Measurements from ENCODE around the gene PKHD1.

Gene PKHD1

DNA sequence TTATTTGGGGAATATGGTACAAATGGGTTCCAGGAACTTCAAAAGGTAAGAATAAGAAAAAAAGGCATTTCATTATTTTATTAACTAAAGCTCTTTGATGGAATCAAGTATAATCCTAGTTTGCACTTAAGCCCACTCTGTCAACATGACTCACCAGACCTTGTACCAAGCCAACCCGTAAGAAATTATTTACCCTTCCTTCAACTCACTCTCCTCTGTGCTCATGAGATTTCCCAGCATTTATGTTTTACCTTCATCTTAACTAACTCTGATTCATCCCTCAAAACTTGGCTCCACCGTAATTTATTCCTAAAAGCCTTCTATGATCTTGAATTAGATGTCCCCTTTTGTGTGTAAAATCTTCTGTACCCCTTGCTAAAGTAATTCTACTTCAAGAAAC lies 308.7 kb downstream of the PKHD1 start:
- DNase-seq, result no peak
- in situ Hi-C loops (cut with MboI; ENCODE audit: low pct_unique_long_range_greater_than_20kb, low sequenced_read_pairs), result no loop called here

DNA sequence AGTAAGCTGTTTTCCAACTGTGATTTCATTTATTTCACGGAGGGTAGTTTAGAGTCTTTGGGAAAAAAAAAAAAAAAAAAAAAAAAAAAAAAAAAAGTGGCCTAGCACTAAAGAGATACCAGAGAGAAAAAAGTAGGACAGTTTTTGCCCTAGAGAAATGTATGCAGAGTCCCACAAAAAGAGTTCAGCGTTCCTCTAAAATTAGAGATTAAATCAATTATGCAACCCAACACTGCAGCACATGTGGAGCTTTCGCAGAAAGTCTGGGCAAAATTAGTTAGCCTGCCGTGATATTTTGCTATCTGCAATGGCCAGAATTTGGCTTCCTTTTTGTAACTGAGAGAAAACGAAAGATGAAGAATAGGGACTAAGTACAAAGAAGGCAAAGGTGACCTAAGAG lies 309.8 kb downstream of the PKHD1 start:
- DNase-seq, result no peak
- in situ Hi-C loops (cut with MboI; ENCODE audit: low pct_unique_long_range_greater_than_20kb, low sequenced_read_pairs), result no loop called here

DNA sequence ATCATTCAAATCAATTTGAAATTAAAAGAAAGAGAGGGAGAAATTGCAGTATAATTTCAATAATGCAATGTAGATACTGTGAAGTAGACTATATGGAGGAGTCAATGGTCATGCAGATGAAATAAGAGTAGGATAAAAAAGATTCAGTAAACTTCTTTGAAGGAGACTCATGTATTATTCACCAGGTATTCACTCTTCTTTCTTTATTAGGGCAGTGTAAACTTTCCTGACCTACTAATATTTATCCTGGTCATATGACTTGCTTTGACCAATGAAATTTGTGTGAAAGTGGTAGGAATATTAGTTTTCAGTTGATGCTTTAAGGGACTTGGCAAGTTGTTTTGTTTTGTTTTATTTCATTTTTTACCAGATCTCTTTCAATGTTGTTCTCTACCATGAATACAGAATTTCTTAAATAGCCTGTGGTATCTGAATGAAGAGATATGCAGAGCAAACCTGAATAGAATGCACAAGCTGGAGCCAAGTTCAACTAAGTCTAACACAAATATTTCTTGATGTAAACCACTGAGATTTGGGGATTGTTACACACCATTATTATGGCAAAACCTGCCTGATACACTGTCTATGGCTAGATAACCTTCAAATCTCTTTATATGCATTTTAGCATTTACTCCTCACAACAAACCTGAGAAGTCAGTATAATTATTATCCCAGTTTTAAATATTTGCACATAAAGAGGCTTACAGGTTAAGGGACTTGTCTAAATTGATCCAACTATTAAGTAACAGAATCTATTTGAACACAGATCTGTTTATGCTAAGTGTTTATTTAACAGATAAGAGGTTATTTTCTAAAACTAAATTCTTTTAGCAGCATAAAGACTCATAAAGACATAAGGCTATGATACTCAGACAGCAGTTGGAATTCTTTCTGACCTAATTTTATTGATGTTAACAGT lies 311.2 kb downstream of the PKHD1 start:
- no peak for DNase-seq
- in situ Hi-C loops (cut with MboI; ENCODE audit: low pct_unique_long_range_greater_than_20kb, low sequenced_read_pairs), result no loop called here

DNA sequence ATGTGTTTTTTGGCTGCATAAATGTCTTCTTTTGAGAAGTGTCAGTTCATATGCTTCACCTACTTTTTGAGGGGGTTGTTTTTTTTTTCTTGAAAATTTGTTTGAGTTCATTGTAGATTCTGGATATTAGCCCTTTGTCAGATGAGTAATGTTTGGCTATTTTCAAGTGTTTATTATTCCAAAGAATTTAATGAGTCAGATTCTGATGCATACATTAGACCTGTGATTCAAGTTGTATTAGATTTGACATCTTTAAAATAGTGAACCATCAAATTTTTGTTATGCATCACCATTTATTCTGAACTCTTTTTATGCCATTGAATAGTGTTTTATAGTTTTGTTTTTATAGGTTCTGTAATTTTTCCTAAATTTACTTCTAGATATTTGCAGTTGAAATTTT lies 319.3 kb downstream of the PKHD1 start:
- DNase-seq, result no peak
- in situ Hi-C loops (cut with MboI; ENCODE audit: low pct_unique_long_range_greater_than_20kb, low sequenced_read_pairs), result no loop called here

DNA sequence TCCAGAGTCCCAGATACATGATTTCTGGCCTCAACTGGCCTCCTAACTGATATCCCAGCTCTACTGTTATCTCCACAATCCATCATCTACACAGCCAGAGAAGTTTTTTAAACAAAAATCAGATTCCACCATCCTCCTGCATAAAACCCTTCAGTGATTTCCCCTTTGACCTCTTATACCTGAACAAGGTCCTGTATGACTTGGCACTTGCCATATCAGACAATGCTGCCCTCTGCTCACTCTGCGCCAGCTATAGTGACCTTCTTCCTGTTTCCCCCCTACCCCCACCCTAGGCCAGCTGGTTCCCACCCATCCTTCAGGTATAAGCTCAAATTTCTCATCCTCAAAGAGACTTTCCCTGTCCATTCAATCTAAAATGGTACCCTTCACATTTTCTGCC lies 322.2 kb downstream of the PKHD1 start:
- no peak for DNase-seq
- in situ Hi-C loops (cut with MboI; ENCODE audit: low pct_unique_long_range_greater_than_20kb, low sequenced_read_pairs), result no loop called here

DNA sequence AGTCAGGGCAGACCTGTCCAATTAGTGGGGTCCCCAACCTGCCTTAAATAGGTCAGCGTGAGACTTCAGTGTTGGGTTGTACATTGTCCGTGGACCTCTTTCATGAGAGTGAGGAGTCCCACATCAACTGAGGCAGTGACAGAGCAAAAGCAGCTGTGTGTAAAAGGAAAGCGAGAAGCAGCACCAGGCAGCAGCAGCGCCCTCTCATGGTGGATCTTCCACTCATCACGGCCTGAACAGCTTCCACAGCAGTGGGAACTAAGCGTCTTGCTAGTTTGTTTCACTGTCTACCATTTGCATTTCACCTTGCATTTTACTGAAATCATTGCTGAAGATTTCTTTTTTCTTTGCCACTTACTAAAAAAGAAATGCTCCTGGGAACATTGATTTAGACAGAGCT lies 333.8 kb downstream of the PKHD1 start:
- DNase-seq, result peak; percentile 16
- in situ Hi-C loops (cut with MboI; ENCODE audit: low pct_unique_long_range_greater_than_20kb, low sequenced_read_pairs), result no loop called here

DNA sequence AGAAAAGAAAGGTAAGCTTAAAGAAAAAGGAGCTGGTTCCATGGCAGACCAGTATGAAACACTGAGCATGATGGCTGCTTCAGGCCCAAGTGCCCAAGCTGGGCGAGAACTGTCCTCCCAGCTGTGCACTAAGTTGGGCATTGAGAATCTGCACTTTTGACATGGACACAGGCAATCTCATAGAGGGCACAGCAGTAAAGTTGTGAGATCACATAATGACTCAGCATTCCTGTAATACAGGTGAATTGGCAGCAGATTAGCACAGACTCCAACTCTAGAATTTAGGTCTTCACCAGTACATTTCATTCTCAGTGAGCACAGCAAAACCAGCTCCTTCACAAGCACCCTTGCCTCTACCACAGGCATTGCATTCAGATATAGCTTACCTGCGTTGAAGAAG lies 343.4 kb downstream of the PKHD1 start:
- in situ Hi-C loops (cut with MboI; ENCODE audit: low pct_unique_long_range_greater_than_20kb, low sequenced_read_pairs), result no loop called here
- DNase-seq, result no peak

DNA sequence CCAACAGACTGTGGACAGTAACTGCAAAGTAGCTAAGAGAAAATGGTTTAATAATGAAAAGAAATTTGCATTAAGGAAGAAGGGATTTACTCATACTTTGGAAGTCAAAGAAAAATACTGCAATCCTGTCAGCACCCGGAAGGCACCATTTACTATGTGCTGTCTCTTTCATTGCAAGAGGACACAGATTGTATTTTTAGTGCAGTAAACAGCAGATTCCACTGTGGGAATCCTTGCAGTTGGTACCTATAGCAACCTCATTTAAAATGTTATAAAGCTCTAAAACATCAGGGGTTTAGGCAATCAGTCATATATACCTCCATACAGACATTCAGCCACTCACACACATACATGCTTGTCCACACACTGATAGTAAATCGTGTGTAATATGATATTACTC lies 346.8 kb downstream of the PKHD1 start:
- DNase-seq, result no peak
- in situ Hi-C loops (cut with MboI; ENCODE audit: low pct_unique_long_range_greater_than_20kb, low sequenced_read_pairs), result no loop called here

DNA sequence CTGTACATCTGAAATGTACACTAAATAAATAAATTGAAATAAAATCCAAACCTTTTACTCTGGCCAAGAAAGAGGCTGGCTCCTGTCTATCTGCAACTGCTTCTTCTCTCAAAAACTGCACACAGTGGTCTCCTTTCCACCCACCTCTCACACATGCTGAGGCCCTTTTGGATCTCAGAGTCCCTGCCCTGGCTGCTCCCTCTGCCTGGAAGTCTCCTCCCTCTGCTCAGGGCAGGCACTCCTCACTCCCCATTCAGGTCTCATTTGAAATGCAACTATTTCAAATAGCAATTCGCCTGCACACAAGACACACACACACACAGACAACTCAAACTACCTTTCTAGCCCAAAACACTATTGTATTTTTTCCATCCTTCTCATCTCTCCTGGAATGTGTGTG lies 348.8 kb downstream of the PKHD1 start:
- in situ Hi-C loops (cut with MboI; ENCODE audit: low pct_unique_long_range_greater_than_20kb, low sequenced_read_pairs), result no loop called here
- DNase-seq, result no peak

DNA sequence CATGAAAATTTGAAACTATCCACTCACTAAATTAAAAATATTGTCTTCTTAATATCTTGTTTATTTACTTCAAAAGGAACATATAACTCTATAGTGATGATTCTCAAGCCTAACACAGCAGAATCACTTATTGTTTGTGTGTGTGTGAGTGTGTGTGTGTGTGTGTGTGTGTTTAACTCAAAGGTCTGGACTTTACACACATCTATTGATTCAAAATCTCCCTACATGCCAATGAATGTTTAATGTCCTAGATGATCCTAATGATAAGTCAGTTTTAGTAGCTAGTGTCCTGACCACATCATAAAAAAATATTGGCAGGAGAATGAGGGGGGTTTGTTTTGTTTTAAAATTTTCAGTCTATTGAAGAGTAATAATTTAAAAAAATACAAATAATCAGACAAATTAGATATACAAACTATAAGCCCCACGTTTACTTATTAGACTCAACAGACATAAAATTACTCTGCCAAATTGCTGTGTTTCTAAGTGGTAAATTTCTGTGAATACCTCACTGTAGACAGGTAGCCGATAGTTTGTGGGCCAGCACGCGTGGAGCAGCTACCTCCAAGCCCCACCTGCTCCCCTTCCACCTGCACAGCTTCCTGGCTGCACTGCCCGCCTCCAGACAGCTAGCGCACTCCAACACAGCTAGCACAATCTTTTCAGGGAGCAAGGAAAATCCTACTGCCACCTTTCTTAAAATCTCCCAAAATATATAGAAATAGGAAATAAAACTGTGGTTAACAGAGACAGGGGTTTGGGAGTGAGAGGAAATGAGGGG lies 349.6 kb downstream of the PKHD1 start:
- no peak for DNase-seq
- in situ Hi-C loops (cut with MboI; ENCODE audit: low pct_unique_long_range_greater_than_20kb, low sequenced_read_pairs), result no loop called here

DNA sequence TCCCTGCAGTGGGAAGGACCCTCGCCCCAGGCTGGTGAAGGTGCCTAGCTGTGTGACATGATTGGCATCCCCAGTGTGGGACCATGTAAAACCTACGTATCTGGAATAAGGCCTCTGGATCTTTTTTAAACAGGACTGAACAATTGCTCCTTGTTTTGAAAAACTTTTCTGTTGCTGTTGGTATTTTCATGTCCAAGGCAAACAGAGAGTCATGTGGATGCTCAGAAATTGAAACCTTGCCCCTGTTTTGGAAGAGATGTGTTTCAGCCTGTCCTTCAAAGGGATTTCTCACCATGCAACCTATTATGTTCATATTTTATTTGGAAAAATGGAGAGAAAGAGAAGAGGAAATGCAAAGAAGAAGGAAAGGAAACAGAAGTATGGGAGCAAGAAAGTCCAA lies 362.3 kb downstream of the PKHD1 start:
- no peak for DNase-seq
- in situ Hi-C loops (cut with MboI; ENCODE audit: low pct_unique_long_range_greater_than_20kb, low sequenced_read_pairs), result no loop called here

DNA sequence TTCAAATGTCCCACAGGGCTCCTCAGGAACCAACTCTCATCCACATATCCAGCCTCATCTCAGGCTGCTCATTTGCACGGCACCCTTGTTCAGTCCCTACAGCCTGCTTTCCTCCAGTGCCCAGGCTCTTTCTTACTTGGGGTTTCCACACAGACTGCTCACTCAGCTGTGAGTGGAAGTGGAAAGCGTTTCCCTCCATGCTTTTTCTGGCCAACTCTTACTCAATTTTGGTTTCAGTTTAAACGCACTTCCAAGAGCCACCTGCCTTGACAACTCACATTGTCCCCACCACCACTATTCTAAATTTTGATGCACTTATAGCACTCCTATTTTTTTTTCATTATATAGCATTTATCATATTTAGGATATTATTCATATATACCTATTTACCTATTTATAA lies 367.1 kb downstream of the PKHD1 start:
- DNase-seq, result no peak
- in situ Hi-C loops (cut with MboI; ENCODE audit: low pct_unique_long_range_greater_than_20kb, low sequenced_read_pairs), result no loop called here

DNA sequence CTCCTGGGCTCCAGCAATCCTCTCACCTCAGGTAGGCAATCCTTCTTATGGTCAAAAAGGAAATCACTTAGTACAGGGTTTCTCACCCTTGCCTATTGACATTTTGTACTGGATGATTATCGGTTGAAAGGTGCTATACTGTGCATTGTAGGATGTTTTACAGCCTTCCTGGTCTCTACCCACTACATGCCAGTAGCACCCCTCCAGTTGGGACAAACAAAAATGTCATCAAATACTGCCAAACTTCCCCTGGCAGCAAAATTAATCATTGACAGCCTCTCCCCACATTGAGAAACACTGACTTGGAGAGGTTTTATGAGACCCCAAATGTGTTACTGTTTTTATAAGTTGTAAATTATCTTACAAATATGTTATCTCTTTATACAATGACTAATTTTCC lies 368.1 kb downstream of the PKHD1 start:
- no peak for DNase-seq
- in situ Hi-C loops (cut with MboI; ENCODE audit: low pct_unique_long_range_greater_than_20kb, low sequenced_read_pairs), result no loop called here

DNA sequence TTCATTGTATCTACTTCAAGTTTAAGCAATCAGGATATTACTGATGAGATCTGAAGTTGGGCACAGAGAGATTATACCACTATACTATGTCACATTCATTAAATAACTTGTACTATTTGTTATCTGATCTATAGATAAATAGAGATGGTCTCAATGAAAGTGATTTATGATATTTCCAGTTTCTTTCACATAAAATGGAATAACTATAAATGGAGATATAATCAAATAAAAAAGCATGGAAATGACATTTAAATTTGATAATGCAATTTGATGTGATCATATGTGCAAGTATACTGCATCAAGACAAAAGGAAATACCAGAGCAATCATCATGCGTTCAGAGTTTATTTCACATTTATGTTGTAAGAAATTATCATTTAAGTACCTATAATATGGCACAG lies 368.9 kb downstream of the PKHD1 start:
- in situ Hi-C loops (cut with MboI; ENCODE audit: low pct_unique_long_range_greater_than_20kb, low sequenced_read_pairs), result no loop called here
- DNase-seq, result no peak

DNA sequence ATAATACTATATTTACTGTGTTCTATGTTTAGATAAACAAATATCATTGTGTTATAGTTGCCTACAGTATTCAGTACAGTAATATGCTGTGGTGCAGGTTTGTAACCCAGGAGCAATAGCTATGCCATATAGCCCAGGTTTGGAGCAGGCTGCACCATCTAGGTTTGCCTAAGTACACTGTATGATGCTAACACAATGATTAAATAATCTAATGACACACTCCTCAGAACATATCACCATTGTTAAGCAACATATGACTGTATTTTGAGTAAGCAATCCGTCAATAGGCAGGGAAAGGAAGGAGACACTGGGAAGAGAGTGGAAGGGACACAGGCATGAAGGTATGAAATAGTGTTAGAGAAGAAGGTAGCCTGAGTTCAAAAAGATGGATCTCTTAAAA lies 369.9 kb downstream of the PKHD1 start:
- in situ Hi-C loops (cut with MboI; ENCODE audit: low pct_unique_long_range_greater_than_20kb, low sequenced_read_pairs), result no loop called here

DNA sequence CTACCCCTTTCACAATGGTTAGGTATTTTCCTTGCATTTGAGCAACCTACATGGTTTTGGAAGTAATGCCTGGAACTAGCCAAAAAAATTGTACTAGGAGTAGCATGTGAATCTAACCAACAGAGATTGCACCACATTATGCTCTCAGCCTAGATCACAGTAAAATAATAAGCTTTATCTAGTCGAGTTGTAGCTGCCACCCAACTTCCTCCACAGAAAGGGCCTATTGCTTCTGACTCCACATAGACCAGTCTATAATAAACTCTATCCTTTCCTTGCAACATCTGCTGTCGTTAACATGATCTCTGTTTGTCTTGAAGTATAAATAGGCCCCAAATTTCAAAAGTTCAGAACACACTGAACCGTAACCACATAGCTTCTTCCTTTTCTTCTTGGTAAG lies 375.5 kb downstream of the PKHD1 start:
- in situ Hi-C loops (cut with MboI; ENCODE audit: low pct_unique_long_range_greater_than_20kb, low sequenced_read_pairs), result no loop called here

More for the DNA sequence above, 369.9 kb downstream of the PKHD1 start:
- DNase-seq, result no peak

DNA sequence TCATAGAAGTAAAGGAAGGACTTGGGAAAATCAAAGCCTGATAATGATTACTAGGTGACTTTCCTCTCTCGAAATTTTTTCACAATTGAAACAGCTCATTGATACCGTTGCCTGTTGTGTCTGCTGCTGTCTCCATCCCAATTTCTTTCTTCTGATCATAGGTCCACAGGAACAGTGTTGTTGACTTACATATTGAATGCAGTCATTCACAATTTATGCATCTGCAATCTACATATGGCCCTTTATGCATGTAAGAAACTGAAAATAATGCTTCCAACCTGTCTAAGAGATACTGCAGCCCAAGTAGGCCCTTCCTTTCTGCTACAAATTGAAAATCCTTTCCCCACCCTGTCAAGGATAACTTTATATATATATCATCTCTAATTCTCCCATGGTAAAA lies 381.3 kb downstream of the PKHD1 start:
- in situ Hi-C loops (cut with MboI; ENCODE audit: low pct_unique_long_range_greater_than_20kb, low sequenced_read_pairs), result no loop called here
- no peak for DNase-seq

More for the DNA sequence above, 375.5 kb downstream of the PKHD1 start:
- DNase-seq, result no peak

DNA sequence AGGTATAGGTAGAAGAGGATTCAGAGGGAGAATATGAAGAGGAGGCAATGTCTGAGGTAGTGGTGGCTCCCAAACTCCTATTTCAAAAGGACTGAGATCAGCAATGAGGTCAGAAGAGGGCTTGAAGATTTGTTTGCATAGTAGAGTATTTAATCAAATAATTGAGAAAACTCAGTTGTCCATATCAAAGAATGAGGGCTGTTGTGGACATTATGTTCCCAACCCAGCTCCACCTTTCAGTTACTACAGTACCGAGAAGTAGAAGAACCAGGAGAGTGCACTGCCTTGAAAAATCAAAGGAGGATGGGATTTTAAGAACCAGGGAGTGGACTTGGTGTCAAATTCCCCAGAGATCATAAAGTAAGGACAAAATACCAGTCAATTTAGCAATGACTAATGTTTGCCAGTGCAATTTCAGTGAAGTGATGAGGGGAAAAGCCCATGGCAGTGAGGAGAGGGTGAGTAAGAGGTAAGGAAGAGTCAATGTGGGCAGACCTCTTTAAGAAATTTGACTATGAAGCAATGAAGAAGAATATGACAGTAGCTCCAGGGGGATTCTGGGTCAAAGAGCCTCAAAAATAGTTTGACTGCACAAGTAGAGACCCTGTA lies 382.4 kb downstream of the PKHD1 start:
- in situ Hi-C loops (cut with MboI; ENCODE audit: low pct_unique_long_range_greater_than_20kb, low sequenced_read_pairs), result no loop called here
- DNase-seq, result no peak

DNA sequence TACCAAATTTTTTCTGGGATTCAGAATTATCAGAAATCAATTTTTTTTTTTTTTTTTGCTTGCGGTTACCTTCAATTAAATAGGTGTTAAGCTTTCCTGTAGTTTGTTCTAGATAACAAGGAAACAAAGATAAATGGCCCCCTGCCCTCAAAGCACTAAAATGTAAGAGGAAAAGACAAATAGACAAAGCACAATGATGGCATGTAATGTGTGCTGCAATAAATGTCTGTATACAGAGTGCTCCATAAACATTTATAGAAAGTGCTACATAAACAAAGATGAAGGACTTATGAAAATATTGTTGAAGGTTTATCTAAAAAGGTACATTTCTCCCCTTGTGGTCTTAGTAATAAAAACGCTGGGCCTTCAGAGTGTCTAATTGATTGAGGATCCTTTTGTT lies 384.6 kb downstream of the PKHD1 start:
- no peak for DNase-seq
- in situ Hi-C loops (cut with MboI; ENCODE audit: low pct_unique_long_range_greater_than_20kb, low sequenced_read_pairs), result no loop called here

DNA sequence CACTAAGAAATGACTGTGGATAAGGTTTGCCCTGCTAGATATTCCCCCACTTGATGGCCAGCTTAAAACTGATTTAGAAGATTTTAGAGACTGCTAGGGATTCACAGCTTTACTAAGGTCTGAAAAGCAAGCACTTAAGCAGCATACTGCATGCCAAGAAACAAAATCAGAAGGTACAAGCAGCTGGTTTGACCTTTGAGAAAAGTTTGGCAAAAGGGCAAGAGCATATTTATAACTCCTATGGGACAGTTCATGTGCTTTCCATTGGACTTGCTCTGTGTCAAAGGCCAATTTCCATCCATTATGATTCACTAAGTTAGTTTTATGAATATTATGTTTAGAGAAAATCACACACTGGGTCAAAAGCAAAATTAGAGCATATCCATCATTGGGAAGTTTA lies 402.8 kb downstream of the PKHD1 start:
- in situ Hi-C loops (cut with MboI; ENCODE audit: low pct_unique_long_range_greater_than_20kb, low sequenced_read_pairs), result no loop called here
- no peak for DNase-seq

Measured in KBM-7 (cell line).